ENCODE measurements around the gene VPREB3. TPM values are rescaled to one million over a fixed set of nuclear protein-coding genes. Genes with fewer than 3 reads are reported as not detected.

VPREB3 gene
- total RNA-seq, 1 donor from 2014 or later = not detected

- Mint-ChIP-seq H3K9me3 (ENCODE audit: unreplicated experiment) (no peaks in the 10 kb centered on the region), H3K27me3 (ENCODE audit: unreplicated experiment) (no peaks in the 10 kb centered on the region), H3K36me3 (ENCODE audit: unreplicated experiment) (no peaks in the 10 kb centered on the region), H3K27ac (ENCODE audit: unreplicated experiment) (peak overlapping the region; percentile 34), H3K4me3 (ENCODE audit: unreplicated experiment) (no peak overlapping the region), H3K4me1 (ENCODE audit: unreplicated experiment) (peaks cover 21% of the 10 kb centered on the region)
- DNase-seq (ENCODE audit: extremely low spot score, unreplicated experiment) = no peak
- TF ChIP-seq CTCF (IDR thresholded peaks at IDR 0.05) = no peak
These were observed 11.0 kb upstream of the VPREB3 start for GRCh38 chr22:23764899-23765881.

- Mint-ChIP-seq H3K36me3 (ENCODE audit: unreplicated experiment) (no peaks in the 10 kb centered on the region), H3K9me3 (ENCODE audit: unreplicated experiment) (no peaks in the 10 kb centered on the region), H3K4me3 (ENCODE audit: unreplicated experiment) (no peak overlapping the region), H3K4me1 (ENCODE audit: unreplicated experiment) (peaks cover 21% of the 10 kb centered on the region), H3K27ac (ENCODE audit: unreplicated experiment) (no peak overlapping the region), H3K27me3 (ENCODE audit: unreplicated experiment) (no peaks in the 10 kb centered on the region)
- no peak for DNase-seq (ENCODE audit: extremely low spot score, unreplicated experiment)
- no peak for TF ChIP-seq CTCF (IDR thresholded peaks at IDR 0.05)
These were observed 9.7 kb upstream of the VPREB3 start for GRCh38 chr22:23763954-23764353.

GRCh38 chr22:23763579-23763945 lies 9.3 kb upstream of the VPREB3 start:
- Mint-ChIP-seq H3K36me3 (ENCODE audit: unreplicated experiment) (no peaks in the 10 kb centered on the region), H3K9me3 (ENCODE audit: unreplicated experiment) (no peaks in the 10 kb centered on the region), H3K27ac (ENCODE audit: unreplicated experiment) (no peak overlapping the region), H3K4me1 (ENCODE audit: unreplicated experiment) (peaks cover 20% of the 10 kb centered on the region), H3K4me3 (ENCODE audit: unreplicated experiment) (no peak overlapping the region), H3K27me3 (ENCODE audit: unreplicated experiment) (no peaks in the 10 kb centered on the region)
- no peak for TF ChIP-seq CTCF (IDR thresholded peaks at IDR 0.05)
- DNase-seq (ENCODE audit: extremely low spot score, unreplicated experiment) = no peak

- Mint-ChIP-seq H3K27me3 (ENCODE audit: unreplicated experiment) (no peaks in the 10 kb centered on the region), H3K36me3 (ENCODE audit: unreplicated experiment) (no peaks in the 10 kb centered on the region), H3K4me3 (ENCODE audit: unreplicated experiment) (no peak within 1 kb of the TSS), H3K27ac (ENCODE audit: unreplicated experiment) (peak within 1 kb of the TSS; percentile 6), H3K4me1 (ENCODE audit: unreplicated experiment) (peaks cover 19% of the 10 kb centered on the region), H3K9me3 (ENCODE audit: unreplicated experiment) (no peaks in the 10 kb centered on the region)
- TF ChIP-seq CTCF (IDR thresholded peaks at IDR 0.05) = no peak
- no peak for DNase-seq (ENCODE audit: extremely low spot score, unreplicated experiment)
These were observed 8.8 kb upstream of the VPREB3 start, which contains the start of gene C22orf15 for GRCh38 chr22:23762842-23763578. C22orf15 (plus strand) TSS chr22:23762990; CDS start chr22:23763307, 317 bp downstream.

GRCh38 chr22:23760056-23760455 lies 5.8 kb upstream of the VPREB3 start:
- H3K9me3 Mint-ChIP-seq (ENCODE audit: unreplicated experiment) = no peaks in the 10 kb centered on the region

More at GRCh38 chr22:23760056-23760455, 5.8 kb upstream of the VPREB3 start:
- Mint-ChIP-seq H3K27ac (ENCODE audit: unreplicated experiment) (no peak overlapping the region), H3K27me3 (ENCODE audit: unreplicated experiment) (no peaks in the 10 kb centered on the region), H3K36me3 (ENCODE audit: unreplicated experiment) (no peaks in the 10 kb centered on the region), H3K4me3 (ENCODE audit: unreplicated experiment) (no peak overlapping the region), H3K4me1 (ENCODE audit: unreplicated experiment) (peaks cover 10% of the 10 kb centered on the region)
- TF ChIP-seq CTCF (IDR thresholded peaks at IDR 0.05) = no peak
- DNase-seq (ENCODE audit: extremely low spot score, unreplicated experiment) = no peak
